Astrocyte (in vitro differentiated cells and primary cell): ENCODE data around the gene OSBPL3. TPM values are rescaled to one million over a fixed set of nuclear protein-coding genes. Genes with fewer than 3 reads are reported as not detected.

Experiments
- DNase-seq: peaks from one replicate; pipeline ENCODE4 v3.0.0-alpha.2; 2010; ENCODE audit warnings: low read depth
- FAIRE-seq: peaks from 2 replicates; lab custom pipeline; 2011; peaks lifted over from hg19 to GRCh38; lab: Jason Lieb, UNC
- H2AFZ ChIP-seq: 2 replicates; pipeline ENCODE4 v1.6.0; 2012; ENCODE audit warnings: low read depth, low read length, inconsistent platforms
- H3K27ac ChIP-seq: 2 replicates; pipeline ENCODE4 v1.5.1; 2011; ENCODE audit warnings: low read depth, low read length, inconsistent platforms
- H3K27me3 ChIP-seq: 2 replicates; pipeline ENCODE4 v1.6.0; 2011; ENCODE audit warnings: low read length, inconsistent platforms; ENCODE audit not compliant: insufficient read depth
- H3K36me3 ChIP-seq: 2 replicates; pipeline ENCODE4 v1.5.1; 2011; ENCODE audit warnings: low read length, inconsistent platforms; ENCODE audit not compliant: insufficient read depth
- H3K4me1 ChIP-seq: 2 replicates; pipeline ENCODE4 v1.5.1; 2011; ENCODE audit warnings: low read length, inconsistent platforms; ENCODE audit not compliant: insufficient read depth
- H3K4me2 ChIP-seq: 2 replicates; pipeline ENCODE4 v1.6.0; 2012; ENCODE audit warnings: low read length, inconsistent platforms
- H3K4me3 ChIP-seq: 2 replicates; pipeline ENCODE4 v1.5.1; 2011; ENCODE audit warnings: low read depth, mild to moderate bottlenecking, low read length, inconsistent platforms; ENCODE audit not compliant: insufficient read depth
- H3K79me2 ChIP-seq: 2 replicates; pipeline ENCODE4 v1.6.0; 2012; ENCODE audit warnings: mild to moderate bottlenecking, low read length, inconsistent platforms; ENCODE audit not compliant: insufficient read depth
- H3K9ac ChIP-seq: 2 replicates; pipeline ENCODE4 v1.6.0; 2012; ENCODE audit warnings: mild to moderate bottlenecking, low read length, inconsistent platforms
- H3K9me3 ChIP-seq: 2 replicates; pipeline ENCODE4 v1.5.1; 2012; ENCODE audit warnings: low read depth, mild to moderate bottlenecking, low read length, inconsistent platforms; ENCODE audit not compliant: insufficient read depth
- H4K20me1 ChIP-seq: 2 replicates; pipeline ENCODE4 v1.6.0; 2012; ENCODE audit warnings: low read length, inconsistent platforms; ENCODE audit not compliant: insufficient read depth
- H3K27ac Mint-ChIP-seq: one replicate; pipeline ENCODE4 v1.8.0; 2021; ENCODE audit warnings: mild to moderate bottlenecking, mixed read lengths; ENCODE audit not compliant: unreplicated experiment
- H3K27me3 Mint-ChIP-seq: one replicate; pipeline ENCODE4 v1.8.0; 2021; ENCODE audit warnings: low read depth, mixed read lengths; ENCODE audit not compliant: unreplicated experiment
- H3K36me3 Mint-ChIP-seq: one replicate; pipeline ENCODE4 v1.8.0; 2021; ENCODE audit warnings: low read depth, mixed read lengths; ENCODE audit not compliant: unreplicated experiment
- H3K4me1 Mint-ChIP-seq: one replicate; pipeline ENCODE4 v1.8.0; 2021; ENCODE audit warnings: low read depth, mixed read lengths; ENCODE audit not compliant: unreplicated experiment
- H3K4me3 Mint-ChIP-seq: one replicate; pipeline ENCODE4 v1.8.0; 2021; ENCODE audit warnings: mild to moderate bottlenecking, moderate library complexity, mixed read lengths; ENCODE audit not compliant: unreplicated experiment
- H3K9me3 Mint-ChIP-seq: one replicate; pipeline ENCODE4 v1.8.0; 2021; ENCODE audit warnings: mild to moderate bottlenecking, mixed read lengths; ENCODE audit not compliant: unreplicated experiment
- EZH2 ChIP-seq: IDR thresholded peaks from 2 replicates; pipeline ENCODE4 v1.6.1; 2012; ENCODE audit warnings: mild to moderate bottlenecking, low read length, inconsistent platforms; ENCODE audit not compliant: insufficient read depth
- total RNA-seq: library from RNA; stranded (reverse); gene quantifications from 2 replicates; pipeline ENCODE4 v1.2.1, GENCODE V29; 2021
- TF ChIP-seq, protein P1 (sequence below): IDR thresholded peaks from 2 replicates; pipeline ENCODE4 v1.5.1; 2011; ENCODE audit warnings: low read depth, mild to moderate bottlenecking, inconsistent platforms, low read length, moderate library complexity; ENCODE audit not compliant: insufficient read depth

Gene OSBPL3
- total RNA-seq, 1 donor from 2014 or later, result 62.9 TPM

DNA sequence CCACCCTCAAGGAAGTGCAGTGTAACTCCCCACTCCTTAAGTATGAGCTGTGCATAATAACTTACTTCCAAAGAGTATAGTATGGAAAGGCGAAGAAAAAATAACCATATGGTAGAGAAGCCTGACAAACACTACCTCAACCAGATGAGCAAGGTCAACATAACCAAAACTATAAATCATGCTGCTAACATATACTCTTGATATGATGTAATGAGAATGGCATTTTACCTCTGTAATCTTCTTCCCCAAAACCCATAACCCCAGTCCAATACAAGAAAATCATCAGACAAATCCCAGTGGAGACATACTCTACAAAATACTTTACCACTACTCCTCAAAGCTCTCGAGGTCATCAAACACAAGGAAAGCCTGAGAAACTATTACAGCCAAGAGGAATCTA is 15.8 kb downstream of the OSBPL3 start:
- Histone ChIP-seq H2AFZ (no peak overlapping the region), H3K27ac (no peak overlapping the region), H3K4me3 (no peak overlapping the region), H3K9me3 (no peaks in the 10 kb centered on the region), H3K36me3 (no peaks in the 10 kb centered on the region), H4K20me1 (peaks cover 14% of the 10 kb centered on the region), H3K9ac (no peak overlapping the region), H3K4me1 (peaks cover 23% of the 10 kb centered on the region), H3K27me3 (no peaks in the 10 kb centered on the region), H3K79me2 (peaks cover 97% of the 10 kb centered on the region), H3K4me2 (no peak overlapping the region)
- DNase-seq (no peak), FAIRE-seq (peak; percentile 5)
- peaks cover 52% of the 10 kb centered on the region for H3K4me1 Mint-ChIP-seq
- no peaks in the 10 kb centered on the region for H3K27me3 Mint-ChIP-seq
- no peak overlapping the region for H3K4me3 Mint-ChIP-seq
- TF ChIP-seq, protein P1, sequence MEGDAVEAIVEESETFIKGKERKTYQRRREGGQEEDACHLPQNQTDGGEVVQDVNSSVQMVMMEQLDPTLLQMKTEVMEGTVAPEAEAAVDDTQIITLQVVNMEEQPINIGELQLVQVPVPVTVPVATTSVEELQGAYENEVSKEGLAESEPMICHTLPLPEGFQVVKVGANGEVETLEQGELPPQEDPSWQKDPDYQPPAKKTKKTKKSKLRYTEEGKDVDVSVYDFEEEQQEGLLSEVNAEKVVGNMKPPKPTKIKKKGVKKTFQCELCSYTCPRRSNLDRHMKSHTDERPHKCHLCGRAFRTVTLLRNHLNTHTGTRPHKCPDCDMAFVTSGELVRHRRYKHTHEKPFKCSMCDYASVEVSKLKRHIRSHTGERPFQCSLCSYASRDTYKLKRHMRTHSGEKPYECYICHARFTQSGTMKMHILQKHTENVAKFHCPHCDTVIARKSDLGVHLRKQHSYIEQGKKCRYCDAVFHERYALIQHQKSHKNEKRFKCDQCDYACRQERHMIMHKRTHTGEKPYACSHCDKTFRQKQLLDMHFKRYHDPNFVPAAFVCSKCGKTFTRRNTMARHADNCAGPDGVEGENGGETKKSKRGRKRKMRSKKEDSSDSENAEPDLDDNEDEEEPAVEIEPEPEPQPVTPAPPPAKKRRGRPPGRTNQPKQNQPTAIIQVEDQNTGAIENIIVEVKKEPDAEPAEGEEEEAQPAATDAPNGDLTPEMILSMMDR, result no peak
- TF ChIP-seq EZH2, result no peak
- H3K36me3 Mint-ChIP-seq, result peaks cover 5% of the 10 kb centered on the region
- peaks cover 2% of the 10 kb centered on the region for H3K9me3 Mint-ChIP-seq
- peak overlapping the region; percentile 92 for H3K27ac Mint-ChIP-seq

DNA sequence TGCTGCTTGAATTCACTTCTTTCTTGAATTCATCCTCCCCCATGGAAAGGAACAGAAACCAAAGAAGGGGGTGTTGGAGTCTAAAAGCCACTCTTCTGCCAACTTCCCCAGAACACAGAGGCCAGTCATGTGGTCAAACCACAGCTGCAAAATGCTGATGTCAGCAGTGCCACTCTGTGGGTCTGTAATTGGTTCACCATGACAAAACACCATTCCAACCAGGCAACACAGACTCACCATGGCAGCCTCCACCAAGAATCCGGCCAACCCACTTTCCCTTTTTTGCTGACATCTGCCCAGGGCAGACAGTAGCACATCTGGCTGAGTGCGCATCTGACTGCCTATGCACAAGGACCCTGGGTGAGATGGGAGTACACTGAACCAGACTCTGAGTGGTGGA is 16.8 kb downstream of the OSBPL3 start:
- FAIRE-seq, result no peak
- H3K4me2 ChIP-seq, result peak overlapping the region; percentile 15
- H3K27me3 ChIP-seq, result no peaks in the 10 kb centered on the region
- H3K4me3 ChIP-seq, result no peak overlapping the region
- TF ChIP-seq, protein P1, result no peak
- TF ChIP-seq EZH2, result no peak
- peaks cover 97% of the 10 kb centered on the region for H3K79me2 ChIP-seq
- H3K27ac Mint-ChIP-seq, result peak overlapping the region; percentile 96
- DNase-seq, result peak; percentile 75
- peaks cover 52% of the 10 kb centered on the region for H3K4me1 Mint-ChIP-seq
- H3K9me3 Mint-ChIP-seq, result peaks cover 2% of the 10 kb centered on the region
- no peak overlapping the region for H2AFZ ChIP-seq
- H3K4me3 Mint-ChIP-seq, result peak overlapping the region; percentile 21
- peaks cover 3% of the 10 kb centered on the region for H3K36me3 Mint-ChIP-seq
- peaks cover 21% of the 10 kb centered on the region for H4K20me1 ChIP-seq
- no peak overlapping the region for H3K27ac ChIP-seq
- no peaks in the 10 kb centered on the region for H3K27me3 Mint-ChIP-seq
- H3K9ac ChIP-seq, result no peak overlapping the region
- H3K36me3 ChIP-seq, result no peaks in the 10 kb centered on the region
- peaks cover 23% of the 10 kb centered on the region for H3K4me1 ChIP-seq
- no peaks in the 10 kb centered on the region for H3K9me3 ChIP-seq

DNA sequence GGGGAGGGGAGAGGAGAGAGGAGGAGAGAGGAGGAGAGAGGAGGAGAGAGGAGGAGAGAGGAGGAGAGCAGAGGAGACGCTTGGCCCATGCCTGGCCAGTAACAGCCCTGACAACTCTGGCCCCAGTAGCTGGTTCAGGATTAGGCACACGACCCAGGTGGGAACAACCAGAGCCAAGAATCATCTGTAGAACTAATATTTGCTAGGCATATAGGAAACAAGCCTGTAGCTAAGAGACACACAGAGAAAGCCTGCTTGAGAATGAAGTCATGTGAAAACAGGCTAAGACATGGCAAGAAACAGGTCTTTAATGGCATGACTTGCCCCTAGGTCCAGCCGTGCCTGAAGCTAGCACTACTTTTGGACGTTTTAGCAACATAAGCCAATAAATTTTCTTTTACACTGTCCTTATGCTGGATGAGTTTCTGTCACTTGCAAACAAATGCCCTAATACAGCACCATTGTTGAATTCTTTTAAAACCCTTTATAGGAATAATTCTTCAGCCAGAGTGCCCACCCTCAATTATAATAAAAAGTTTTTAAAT is 17.5 kb downstream of the OSBPL3 start:
- no peak for DNase-seq
- Histone ChIP-seq H3K4me1 (peaks cover 23% of the 10 kb centered on the region), H3K36me3 (no peaks in the 10 kb centered on the region), H2AFZ (no peak overlapping the region), H3K79me2 (peaks cover 96% of the 10 kb centered on the region), H3K27ac (no peak overlapping the region), H3K4me3 (no peak overlapping the region), H3K27me3 (no peaks in the 10 kb centered on the region), H3K4me2 (no peak overlapping the region), H3K9ac (no peak overlapping the region), H3K9me3 (no peaks in the 10 kb centered on the region), H4K20me1 (peaks cover 21% of the 10 kb centered on the region)
- peaks cover 3% of the 10 kb centered on the region for H3K36me3 Mint-ChIP-seq
- peak overlapping the region; percentile 43 for H3K27ac Mint-ChIP-seq
- FAIRE-seq, result no peak
- no peak for TF ChIP-seq EZH2
- TF ChIP-seq, protein P1, result no peak
- H3K4me1 Mint-ChIP-seq, result peaks cover 49% of the 10 kb centered on the region
- H3K27me3 Mint-ChIP-seq, result no peaks in the 10 kb centered on the region
- no peak overlapping the region for H3K4me3 Mint-ChIP-seq
- H3K9me3 Mint-ChIP-seq, result peaks cover 2% of the 10 kb centered on the region
